HG03159 (cell line): ENCODE results near the gene PEX6.
"Not testable (repeated sequence)": the region's sequence is repeated elsewhere in the genome, so short reads cannot be mapped to it uniquely, and the experiment has no call there.

Experiments
- ATAC-seq: cut with Tn5 transposase; IDR thresholded peaks from one replicate; pipeline ENCODE4 v1.9.1; 2021; ENCODE audit warnings: mild to moderate bottlenecking, moderate library complexity; ENCODE audit not compliant: unreplicated experiment

Gene PEX6

DNA sequence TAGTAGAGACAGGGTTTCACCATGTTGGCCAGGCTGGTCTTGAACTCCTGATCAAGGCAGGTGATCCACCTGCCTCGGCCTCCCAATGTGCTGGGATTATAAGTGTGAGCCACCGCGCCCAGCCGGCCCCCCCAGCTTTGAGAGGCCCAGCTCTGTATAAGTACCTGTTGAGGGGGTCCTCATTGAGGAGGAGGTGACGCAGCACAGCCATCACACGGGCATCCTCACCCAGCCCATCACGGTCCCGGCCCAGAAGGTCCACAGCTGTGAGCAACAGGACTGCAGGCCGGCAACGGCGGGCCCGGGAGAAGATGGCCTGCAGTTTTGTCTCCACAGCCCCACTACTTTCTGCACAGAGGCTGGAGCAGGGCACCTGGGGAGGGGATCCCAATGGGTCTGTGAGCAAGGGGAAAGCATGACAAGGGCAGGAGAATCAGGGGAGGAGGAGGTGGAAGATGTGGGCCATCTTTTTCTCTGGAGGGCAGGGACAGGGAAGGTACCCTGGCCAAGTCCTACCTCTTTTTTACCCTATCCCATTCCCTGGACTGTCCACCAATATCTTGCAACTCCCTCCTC lies 10.8 kb downstream of the PEX6 start:
- no peak for ATAC-seq

DNA sequence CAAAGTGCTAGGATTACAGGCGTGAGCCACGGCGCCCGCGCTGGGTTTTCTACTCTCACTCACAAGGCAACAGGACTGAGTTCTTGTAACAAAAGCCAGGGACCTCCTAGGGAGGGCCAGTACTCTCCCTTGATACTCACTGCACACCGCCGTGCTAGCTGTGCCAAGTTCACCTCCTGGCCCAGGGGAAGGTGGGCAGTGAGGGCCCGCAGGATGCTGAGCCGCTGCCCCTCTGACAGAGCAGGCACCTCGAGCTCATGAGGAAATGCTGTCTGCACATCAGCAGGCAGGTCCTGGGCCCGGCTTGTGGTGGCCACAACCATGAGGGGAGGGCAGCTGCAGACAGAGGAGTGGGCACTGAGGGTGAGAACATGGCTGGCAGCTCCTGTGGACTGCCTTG lies 11.8 kb downstream of the PEX6 start:
- no peak for ATAC-seq

DNA sequence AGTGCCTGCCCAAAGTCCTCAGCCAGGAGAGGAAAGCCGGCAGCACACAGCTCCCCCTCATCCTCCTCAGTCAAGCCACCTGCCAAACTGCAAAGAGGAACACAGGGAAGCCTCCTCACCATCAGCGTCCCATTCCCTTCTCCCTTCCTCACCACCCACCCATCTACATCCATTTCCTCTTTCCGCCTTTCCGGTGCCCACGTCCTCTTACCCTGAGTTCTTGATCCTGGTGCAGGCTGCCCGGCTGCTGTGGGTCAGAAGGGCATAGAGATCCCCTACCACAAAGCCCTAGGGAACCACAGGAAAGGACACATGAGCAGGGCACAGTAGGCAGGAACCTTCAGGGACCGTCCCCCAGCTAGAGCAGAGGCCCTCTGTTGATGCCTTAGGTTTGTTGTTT lies 12.4 kb downstream of the PEX6 start:
- no peak for ATAC-seq

DNA sequence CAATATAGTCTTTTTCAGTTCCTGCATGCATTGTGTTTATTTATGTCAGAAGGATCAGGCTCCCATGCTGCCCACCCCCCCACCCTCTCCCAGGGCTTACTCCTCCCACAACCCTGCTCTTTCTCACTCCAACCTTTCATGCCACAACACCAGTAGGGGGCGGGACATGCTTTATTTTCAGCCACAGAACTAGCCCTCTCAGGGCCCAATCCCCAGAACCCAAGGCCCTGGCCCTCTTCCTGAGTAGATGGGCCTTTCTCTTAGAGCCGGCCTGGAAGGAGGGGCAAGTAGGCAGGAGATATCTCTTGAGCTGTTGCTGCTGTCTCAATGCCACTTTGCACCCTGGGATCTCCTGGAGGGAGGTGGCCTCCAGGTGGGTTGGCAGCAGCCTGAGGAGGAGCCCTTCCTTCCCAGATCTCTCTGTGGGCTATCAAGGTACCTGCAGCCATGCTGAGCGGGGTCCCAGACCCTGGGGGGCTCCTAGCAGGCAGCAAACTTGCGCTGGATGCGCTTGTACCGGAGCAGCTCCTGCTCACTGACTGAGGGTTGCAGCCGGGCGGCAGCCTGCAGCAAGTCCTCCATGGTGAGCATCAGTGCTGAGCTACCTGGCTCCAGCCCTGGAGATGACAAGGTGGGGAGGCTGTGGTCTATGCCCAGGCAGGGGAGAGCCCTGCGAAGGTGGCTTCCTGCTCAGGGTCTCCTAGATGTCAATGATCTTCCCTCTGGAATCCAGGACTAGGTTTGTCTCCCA lies 15.0 kb downstream of the PEX6 start:
- ATAC-seq, result no peak

DNA sequence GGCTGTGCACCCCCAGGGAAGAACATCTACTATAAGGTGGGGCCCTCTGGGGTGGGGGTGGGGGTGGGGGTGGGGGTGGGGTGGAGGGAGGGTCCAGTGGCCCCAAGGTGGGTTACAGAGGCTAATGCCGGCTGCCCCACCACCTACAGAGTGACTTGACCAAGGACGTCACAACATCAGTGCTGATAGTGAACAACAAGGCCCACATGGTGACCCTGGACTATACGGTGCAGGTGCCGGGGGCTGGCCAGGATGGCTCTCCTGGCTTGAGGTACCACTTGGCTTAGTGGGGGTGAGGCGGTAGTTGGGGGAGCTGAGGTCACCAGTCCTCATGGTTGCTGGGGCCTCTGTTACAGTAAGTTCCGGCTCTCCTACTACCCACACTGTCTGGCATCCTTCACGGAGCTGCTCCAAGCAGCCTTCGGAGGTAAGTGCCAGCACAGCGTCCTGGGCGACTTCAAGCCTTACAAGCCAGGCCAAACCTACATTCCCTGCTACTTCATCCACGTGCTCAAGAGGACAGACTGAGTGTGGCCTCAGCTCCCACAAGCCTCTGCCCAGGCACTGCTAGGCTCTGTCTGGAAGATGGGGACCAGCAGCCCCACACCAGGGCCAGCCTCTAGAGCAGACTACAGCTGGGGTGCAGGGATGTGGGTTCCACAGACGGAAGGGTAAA lies 15.7 kb downstream of the PEX6 start:
- no peak for ATAC-seq

DNA sequence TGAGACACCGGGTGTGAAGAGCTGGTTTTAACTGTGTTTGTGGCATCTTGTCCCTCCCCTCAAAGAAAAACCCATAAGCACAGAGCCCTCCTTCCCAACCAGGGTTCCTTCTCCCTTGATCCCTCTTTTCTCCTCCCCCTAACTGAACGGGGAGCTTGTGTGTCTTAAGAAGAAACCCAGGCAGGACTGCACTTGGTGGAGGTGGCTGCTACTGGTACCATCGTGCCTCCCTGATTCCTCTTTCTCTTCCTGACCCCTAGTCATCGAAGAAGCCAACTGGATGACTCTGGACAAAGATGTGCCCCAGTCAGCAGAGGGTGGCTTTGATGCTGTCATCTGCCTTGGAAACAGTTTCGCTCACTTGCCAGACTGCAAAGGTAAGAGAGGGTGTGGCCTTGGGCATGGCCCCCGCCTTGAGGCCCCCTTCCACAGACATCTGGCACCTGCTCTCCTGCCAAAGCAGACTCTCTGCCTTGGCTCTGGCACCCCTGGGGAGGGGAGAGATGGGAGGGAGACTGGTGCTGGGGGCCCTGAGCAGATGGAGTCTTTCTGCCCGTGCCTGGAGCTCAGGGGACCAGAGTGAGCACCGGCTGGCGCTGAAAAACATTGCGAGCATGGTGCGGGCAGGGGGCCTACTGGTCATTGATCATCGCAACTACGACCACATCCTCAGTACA lies 16.3 kb downstream of the PEX6 start:
- ATAC-seq, result no peak

DNA sequence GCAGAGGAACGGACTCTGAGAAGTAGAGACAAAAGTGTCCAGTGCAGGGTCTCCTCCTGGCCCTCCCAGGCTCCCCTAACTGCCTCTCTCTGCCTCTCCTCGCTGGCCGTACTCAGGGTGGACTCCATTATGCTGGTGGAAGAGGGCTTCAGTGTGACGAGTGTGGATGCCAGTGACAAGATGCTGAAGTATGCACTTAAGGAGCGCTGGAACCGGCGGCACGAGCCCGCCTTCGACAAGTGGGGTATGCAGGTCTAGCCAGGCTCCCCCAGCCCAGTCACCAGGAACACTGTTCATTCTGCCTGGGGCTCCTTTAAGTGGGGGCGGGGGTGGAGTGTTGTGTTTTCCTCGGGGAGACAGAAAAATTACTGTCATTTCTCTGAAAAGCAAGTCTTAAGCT lies 16.9 kb downstream of the PEX6 start:
- ATAC-seq, result no peak

DNA sequence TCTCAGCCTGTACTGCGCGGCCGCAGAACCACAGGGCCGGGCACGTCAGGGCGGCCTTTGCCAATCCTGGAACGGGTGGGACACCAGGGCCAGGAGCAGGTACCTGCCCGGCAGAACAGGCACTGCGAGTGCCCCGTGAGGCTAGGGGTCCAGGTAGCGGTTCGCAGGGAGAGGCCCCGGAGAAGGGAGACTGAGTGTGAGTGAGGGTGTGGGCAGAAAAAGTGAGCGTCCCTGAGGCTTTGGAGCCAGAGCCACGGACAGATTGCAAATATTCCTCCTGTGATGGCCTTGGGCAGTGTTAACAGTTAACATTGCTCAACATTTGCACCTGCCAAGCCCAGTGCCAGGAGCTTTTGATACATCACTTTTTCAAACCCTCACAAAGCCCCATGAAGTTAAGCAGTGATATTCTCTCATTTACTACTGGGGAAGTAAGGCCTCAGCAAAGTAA lies 17.9 kb downstream of the PEX6 start:
- no peak for ATAC-seq

DNA sequence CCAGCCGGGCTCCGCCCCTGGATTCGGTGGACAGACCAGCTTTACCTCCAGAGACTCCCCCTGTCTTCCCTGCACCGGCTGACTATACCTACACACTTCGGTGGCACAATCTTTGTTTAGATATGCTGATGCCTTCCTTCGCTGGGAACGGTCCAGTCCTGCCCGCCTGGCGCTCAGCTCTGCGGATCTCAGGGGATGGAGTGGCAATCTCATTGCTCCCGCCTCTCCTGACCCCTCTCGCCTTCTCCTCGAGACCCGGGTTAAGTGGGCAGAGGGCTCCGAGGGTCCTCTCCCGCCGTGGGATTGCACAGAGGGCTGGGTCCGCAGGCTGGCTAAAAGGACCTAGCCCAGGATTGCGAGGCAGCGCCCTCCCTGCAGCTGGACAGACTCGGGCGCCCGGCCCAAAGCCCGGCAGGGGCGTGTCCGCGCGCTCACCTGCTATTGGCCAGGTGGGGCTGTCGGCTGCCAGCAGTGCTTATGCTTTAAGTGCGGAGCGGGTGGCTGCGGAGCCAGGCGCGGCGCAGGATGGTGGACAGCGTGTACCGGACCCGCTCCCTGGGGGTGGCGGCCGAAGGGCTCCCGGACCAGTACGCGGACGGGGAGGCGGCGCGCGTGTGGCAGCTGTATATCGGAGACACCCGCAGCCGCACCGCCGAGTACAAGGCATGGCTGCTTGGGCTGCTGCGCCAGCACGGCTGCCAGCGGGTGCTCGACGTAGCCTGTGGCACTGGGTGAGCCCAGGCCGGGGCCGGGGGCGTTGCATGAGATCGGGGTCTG lies 18.6 kb downstream of the PEX6 start, which contains the start of gene GNMT:
TSS of gene GNMT (plus strand) at position 512 of the 777 bp plus-strand sequence. CDS start at position 526, 14 bp downstream.
- ATAC-seq, result no peak

DNA sequence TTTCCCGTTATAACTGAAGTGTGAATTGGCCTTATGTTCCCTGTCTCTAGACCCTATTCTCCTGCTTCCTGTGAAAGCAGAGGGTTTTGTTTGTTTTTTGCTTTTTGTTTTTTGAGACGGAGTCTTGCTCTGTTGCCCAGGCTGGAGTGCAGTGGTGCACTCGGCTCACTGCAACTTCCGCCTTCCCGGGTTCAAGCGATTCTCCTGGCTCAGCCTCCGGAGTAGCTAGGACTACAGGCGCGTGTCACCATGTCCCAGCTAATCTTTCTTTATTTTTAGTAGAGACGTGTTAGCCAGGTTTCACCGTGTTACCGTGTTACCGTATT lies 19.1 kb downstream of the PEX6 start:
- ATAC-seq, result no peak

DNA sequence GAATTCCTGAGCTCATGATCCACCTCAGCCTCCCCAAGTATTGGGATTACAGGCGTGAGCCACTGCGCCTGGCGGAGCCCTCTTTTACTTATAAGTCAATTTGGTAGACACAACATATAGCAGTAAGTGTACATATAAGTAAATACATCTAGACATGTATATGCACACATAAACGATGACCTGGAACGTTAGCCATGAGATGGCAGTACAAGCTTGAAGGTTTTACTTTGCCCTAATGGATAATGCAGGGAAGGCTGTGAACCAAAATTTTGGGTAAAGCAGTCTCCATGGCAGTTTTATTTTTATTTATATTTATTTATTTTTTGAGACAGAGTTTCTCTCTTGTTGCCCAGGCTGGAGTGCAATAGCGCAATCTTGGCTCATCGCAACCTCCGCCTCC lies 20.9 kb downstream of the PEX6 start:
- ATAC-seq, result no peak

DNA sequence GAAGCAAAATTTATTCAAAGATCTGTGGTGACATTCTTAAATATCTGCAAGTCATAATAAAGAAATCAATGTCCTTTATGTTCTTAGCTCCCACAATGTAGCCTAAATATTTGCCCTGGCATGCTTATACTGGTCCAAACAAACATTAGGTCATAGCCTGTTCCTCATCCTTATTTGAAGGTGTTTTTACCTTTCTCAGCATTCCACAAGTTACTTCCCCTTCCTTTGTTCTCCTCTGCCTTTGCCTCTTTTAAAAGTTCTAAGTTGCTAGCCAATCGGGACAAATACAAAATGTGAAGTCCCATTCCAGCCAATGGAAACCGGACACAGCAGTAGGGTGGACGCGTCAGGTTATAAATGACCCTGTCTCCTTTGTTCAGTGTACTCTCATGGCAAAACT lies 24.6 kb downstream of the PEX6 start:
- not testable (repeated sequence) for ATAC-seq

DNA sequence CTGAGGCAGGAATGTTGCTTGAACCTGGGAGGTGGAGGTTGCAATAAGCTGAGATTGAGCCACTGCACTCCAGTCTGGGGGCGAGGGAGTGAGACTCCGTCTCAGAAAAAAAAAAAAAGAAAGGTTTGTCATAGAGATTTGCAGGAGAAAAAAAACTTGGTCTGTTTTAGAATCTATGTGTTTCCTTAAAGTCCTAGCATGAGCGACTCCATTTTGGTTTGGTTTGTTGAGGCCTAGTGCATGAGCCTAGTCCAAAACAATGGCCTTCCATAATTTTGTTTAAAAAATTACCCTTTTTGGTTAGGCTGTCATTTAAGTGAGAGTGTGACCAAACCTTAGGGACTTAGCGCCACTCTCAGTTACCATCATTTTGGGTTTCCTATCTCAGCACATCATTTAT lies 26.6 kb downstream of the PEX6 start:
- no peak for ATAC-seq

DNA sequence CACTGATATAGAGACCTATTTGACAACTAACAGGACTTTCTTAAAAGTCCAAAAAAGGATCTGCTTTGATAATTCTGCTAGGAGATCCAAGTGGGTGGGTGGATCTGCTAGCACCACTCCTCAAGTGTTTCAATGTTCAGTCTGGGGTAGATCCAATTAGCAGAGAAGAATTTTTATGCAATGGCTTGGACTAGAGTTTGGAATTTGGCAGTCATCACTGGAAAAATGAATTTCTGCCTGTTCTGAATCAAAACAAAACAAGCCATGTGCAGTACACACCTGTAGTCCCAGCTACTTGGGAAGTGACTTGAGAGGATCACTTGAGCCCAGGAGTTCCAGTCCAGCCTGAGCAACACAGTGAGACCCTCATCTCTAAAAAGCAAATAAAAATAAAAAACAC lies 31.0 kb downstream of the PEX6 start:
- ATAC-seq, result no peak

DNA sequence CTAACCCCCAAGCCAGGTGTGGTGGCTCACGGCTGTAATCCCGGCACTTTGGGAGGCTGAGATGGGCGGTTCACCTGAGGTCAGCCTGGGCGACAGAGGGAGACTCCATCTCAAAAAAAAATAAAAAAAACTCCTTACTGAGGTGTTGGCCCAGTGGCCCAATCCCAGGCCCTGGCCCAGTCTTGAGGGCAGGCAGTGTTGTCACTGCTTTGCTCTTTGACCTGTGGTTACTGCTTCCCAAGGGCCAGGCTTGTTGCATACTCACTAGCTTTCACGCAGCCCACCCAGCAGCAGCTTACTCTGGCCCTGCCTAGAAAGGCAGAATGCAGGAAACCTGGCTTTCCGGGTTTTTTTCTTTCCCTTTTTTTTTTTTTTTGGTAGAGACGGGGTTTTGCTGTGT lies 36.5 kb downstream of the PEX6 start:
- ATAC-seq, result no peak

DNA sequence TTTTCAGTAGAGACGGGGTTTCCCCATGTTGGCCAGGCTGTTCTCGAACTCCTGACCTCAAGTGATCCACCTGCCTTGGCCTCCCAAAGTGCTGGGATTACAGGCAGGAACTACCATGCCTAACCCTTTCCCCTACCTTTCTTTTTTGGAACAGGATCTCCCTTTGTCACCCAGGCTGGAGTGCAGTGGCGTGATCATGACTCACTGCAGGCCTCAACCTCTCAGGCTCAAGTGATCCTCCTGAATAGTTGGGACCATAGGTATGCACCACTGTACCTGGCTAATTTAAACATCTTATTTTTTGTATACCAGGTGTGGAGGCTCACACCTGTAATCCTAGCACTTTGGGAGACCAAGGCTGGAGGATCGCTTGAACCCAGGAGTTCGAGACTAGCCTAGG lies 37.6 kb downstream of the PEX6 start:
- not testable (repeated sequence) for ATAC-seq

DNA sequence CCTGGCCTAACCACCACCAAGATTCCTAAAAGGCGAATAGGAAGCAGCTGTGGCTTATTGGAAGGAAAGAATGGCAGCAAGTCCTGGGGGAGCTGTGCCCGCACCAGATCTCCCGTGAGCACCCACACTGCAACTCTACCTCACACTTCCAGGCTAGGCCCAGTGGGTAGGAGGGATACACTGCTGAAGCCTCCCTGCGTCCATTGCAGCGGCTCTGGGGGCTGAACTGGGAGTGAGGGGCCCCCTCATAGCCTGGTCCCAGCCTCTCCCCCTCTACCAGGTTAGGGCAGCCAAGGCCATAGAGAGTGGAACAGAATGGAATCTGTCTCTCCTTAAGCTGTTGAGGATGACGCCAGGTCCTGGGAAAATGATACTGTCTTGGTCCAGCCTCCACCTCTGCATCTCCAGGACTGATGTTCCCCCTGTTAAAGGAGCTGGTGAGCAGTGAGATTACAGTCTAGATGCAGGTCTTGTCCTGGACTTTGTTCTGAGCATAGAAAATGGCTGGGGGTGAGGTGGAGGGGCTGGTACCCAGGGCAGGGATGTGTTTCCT lies 38.4 kb downstream of the PEX6 start:
- no peak for ATAC-seq

DNA sequence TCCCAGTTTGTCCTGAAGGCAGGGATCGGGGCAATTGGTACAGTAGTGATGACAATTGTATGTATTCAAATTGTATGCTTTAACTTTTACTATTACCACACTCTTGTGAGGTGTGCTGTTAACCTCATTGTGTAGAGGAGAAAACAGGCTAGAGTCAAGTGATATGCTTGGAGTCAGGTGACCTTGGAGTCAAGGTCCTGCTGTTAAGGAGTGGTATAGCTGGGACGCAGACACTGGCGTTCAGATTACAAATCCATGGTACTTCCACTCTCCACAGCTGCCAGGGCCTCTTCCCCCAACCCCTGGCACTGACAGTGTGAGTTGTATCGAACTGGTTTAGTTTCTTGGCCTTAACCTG lies 39.2 kb downstream of the PEX6 start:
- ATAC-seq, result no peak

DNA sequence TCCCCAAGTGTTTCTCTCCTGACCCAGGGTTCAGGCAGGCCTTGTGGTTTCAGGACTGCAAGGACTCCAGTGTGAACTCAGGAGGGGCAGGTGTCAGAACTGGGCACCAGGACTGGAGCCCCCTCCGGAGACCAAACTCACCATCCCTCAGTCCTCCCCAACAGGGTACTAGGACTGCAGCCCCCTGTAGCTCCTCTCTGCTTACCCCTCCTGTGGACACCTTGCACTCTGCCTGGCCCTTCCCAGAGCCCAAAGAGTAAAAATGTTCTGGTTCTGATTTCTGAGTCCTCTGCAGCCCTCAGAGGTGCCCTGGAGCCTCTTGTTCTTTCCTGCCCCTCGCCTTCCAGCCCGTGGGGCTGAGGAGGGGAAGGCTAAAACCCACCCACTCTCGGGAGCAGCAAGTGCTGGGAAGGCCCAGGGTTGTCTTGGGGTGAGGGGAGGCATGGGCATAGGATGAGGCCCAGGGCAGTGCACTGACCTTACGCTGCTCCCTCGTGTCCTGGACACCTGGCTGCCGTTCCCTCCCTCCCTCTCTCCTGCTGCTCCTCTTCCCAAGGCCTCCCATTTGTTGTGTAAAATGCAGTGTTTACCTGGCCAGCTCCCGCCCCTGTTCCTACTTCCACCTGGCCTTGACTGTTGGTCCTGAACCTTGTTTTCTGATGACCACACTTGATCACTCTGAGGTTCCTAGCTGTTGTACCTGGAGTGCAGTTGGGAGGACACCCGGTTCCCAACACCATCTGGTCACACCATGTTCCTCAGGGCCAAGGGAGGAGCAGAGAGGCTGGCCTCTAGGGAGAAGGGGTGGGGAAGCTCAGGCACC lies 39.8 kb downstream of the PEX6 start:
- ATAC-seq, result no peak

DNA sequence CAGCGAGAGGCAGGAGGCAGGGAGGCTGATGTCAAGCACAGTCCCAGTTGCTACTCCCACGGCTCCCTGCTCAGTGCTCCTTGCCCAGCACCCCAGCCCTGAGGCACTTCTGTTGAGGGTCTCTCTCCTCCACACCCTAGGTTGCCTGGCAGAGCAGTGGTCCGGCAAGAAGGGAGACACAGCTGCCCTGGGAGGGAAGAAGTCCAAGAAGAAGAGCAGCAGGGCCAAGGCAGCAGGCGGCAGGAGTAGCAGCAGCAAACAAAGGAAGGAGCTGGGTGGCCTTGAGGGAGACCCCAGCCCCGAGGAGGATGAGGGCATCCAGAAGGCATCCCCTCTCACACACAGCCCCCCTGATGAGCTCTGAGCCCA lies 40.6 kb downstream of the PEX6 start:
- no peak for ATAC-seq
